Type B pancreatic cell (in vitro differentiated cells): ENCODE results near the gene FRMPD1. TPM values are rescaled to one million over a fixed set of nuclear protein-coding genes. Genes with fewer than 3 reads are reported as not detected.
"Not testable (repeated sequence)": the region's sequence is repeated elsewhere in the genome, so short reads cannot be mapped to it uniquely, and the experiment has no call there.

Source experiments
- DNase-seq: peaks from one replicate; pipeline ENCODE4 v3.0.0; 2021; ENCODE audit warnings: mixed read lengths; ENCODE audit not compliant: unreplicated experiment; ENCODE audit errors: extremely low spot score
- H3K27ac Mint-ChIP-seq: 2 replicates; pipeline ENCODE4 v1.8.0; 2021; ENCODE audit warnings: mild to moderate bottlenecking, mixed read lengths
- H3K27me3 Mint-ChIP-seq: 2 replicates; pipeline ENCODE4 v1.8.0; 2021; ENCODE audit warnings: mixed read lengths
- H3K36me3 Mint-ChIP-seq: 2 replicates; pipeline ENCODE4 v1.8.0; 2021; ENCODE audit warnings: mixed read lengths
- H3K4me1 Mint-ChIP-seq: one replicate; pipeline ENCODE4 v1.8.0; 2021; ENCODE audit warnings: mixed read lengths; ENCODE audit not compliant: unreplicated experiment
- H3K4me3 Mint-ChIP-seq: 2 replicates; pipeline ENCODE4 v1.8.0; 2021; ENCODE audit warnings: mild to moderate bottlenecking, mixed read lengths
- H3K9me3 Mint-ChIP-seq: 2 replicates; pipeline ENCODE4 v1.8.0; 2021; ENCODE audit warnings: mixed read lengths
- total RNA-seq: library from RNA; stranded (reverse); gene quantifications from 2 replicates; pipeline ENCODE4 v1.2.1, GENCODE V29; 2021; ENCODE audit warnings: low replicate concordance
- TF ChIP-seq, protein P1 (sequence below): fragments of 200-600 bp; sonication (generic); conservative IDR thresholded peaks from 2 replicates; pipeline ENCODE4 v1.5.0; 2021; ENCODE audit warnings: antibody characterized with exemption, mild to moderate bottlenecking

The FRMPD1 gene
- total RNA-seq, 1 donor from 2014 or later, result 0.82 TPM

GRCh38 chr9:37758747-37759146 lies 108.0 kb downstream of the FRMPD1 start:
- Mint-ChIP-seq H3K27ac (no peak overlapping the region), H3K9me3 (no peaks in the 10 kb centered on the region), H3K27me3 (no peaks in the 10 kb centered on the region), H3K36me3 (peaks cover 9% of the 10 kb centered on the region), H3K4me1 (peaks cover 14% of the 10 kb centered on the region), H3K4me3 (no peak overlapping the region)
- TF ChIP-seq, protein P1, sequence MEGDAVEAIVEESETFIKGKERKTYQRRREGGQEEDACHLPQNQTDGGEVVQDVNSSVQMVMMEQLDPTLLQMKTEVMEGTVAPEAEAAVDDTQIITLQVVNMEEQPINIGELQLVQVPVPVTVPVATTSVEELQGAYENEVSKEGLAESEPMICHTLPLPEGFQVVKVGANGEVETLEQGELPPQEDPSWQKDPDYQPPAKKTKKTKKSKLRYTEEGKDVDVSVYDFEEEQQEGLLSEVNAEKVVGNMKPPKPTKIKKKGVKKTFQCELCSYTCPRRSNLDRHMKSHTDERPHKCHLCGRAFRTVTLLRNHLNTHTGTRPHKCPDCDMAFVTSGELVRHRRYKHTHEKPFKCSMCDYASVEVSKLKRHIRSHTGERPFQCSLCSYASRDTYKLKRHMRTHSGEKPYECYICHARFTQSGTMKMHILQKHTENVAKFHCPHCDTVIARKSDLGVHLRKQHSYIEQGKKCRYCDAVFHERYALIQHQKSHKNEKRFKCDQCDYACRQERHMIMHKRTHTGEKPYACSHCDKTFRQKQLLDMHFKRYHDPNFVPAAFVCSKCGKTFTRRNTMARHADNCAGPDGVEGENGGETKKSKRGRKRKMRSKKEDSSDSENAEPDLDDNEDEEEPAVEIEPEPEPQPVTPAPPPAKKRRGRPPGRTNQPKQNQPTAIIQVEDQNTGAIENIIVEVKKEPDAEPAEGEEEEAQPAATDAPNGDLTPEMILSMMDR, result no peak
- no peak for DNase-seq

GRCh38 chr9:37760416-37761161 lies 109.8 kb downstream of the FRMPD1 start:
- H3K36me3 Mint-ChIP-seq, result peaks cover 18% of the 10 kb centered on the region
- TF ChIP-seq, protein P1, result no peak
- H3K27ac Mint-ChIP-seq, result no peak overlapping the region
- no peak overlapping the region for H3K4me3 Mint-ChIP-seq
- DNase-seq, result no peak
- H3K9me3 Mint-ChIP-seq, result no peaks in the 10 kb centered on the region
- H3K4me1 Mint-ChIP-seq, result peaks cover under 1% of the 10 kb centered on the region
- H3K27me3 Mint-ChIP-seq, result no peaks in the 10 kb centered on the region

DNA sequence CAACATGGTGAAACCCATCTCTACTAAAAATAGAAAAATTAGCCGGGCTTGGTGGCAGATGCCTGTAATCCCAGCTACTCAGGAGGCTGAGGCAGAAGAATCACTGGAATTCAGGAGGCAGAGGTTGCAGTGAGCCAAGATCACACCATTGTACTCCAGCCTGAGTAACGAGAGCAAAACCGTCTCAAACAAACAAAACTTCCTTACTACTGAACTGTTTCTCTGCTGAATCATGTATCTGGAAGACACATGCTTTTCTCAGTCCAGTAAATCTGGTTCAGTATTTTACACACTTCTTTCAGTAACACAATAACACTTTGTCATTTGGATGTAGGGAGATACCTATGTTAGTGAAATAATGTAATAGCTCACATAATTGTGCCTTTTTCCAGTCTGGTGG lies 110.8 kb downstream of the FRMPD1 start:
- Mint-ChIP-seq H3K4me1 (no peaks in the 10 kb centered on the region), H3K27me3 (no peaks in the 10 kb centered on the region), H3K27ac (no peak overlapping the region), H3K4me3 (no peak overlapping the region), H3K9me3 (no peaks in the 10 kb centered on the region), H3K36me3 (peaks cover 21% of the 10 kb centered on the region)
- TF ChIP-seq, protein P1, result no peak
- no peak for DNase-seq

DNA sequence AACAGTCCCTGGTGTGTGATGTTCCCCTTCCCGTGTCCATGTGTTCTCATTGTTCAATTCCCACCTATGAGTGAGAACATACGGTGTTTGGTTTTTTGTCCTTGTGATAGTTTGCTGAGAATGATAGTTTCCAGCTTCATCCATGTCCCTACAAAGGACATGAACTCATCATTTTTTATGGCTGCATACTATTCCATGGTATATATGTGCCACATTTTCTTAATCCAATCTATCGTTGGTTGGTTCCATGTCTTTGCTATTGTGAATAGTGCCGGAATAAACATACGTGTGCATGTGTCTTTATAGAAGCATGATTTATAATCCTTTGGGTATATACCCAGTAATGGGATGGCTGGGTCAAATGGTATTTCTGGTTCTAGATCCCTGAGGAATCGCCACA lies 114.5 kb downstream of the FRMPD1 start:
- not testable (repeated sequence) for H3K27me3 Mint-ChIP-seq, H3K27ac Mint-ChIP-seq, DNase-seq, H3K9me3 Mint-ChIP-seq, H3K4me3 Mint-ChIP-seq, H3K4me1 Mint-ChIP-seq
- H3K36me3 Mint-ChIP-seq, result peaks cover 22% of the 10 kb centered on the region

DNA sequence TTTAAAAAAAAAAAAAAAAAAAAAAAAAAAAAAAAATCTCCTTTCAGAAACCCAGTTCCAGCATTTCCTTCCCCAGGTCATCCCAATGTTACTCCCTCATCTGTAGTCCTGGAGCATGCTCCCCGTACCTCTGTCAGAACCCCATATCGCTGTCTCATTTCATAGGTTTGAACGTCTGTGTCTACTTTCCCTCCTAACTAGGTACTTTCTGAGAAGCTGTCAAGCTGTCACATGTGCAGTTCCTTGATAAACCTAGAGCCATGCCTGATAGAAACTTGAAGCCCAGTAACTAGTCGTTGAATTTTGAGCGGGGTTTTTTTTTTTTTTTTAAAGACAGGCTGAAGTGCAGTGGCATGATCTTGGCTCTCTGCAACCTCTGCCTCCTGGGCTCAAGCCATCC lies 118.6 kb downstream of the FRMPD1 start:
- DNase-seq, result no peak
- Mint-ChIP-seq H3K4me3 (no peak overlapping the region), H3K27me3 (no peaks in the 10 kb centered on the region), H3K9me3 (no peaks in the 10 kb centered on the region), H3K27ac (no peak overlapping the region), H3K36me3 (peaks cover 11% of the 10 kb centered on the region), H3K4me1 (no peaks in the 10 kb centered on the region)
- TF ChIP-seq, protein P1, result no peak

GRCh38 chr9:37769995-37770394 lies 119.2 kb downstream of the FRMPD1 start:
- H3K4me1 Mint-ChIP-seq, result no peaks in the 10 kb centered on the region
- TF ChIP-seq, protein P1, result no peak
- H3K27me3 Mint-ChIP-seq, result no peaks in the 10 kb centered on the region
- no peaks in the 10 kb centered on the region for H3K9me3 Mint-ChIP-seq
- H3K27ac Mint-ChIP-seq, result no peak overlapping the region
- peaks cover 10% of the 10 kb centered on the region for H3K36me3 Mint-ChIP-seq
- no peak for DNase-seq
- H3K4me3 Mint-ChIP-seq, result no peak overlapping the region
